HepG2 (cell line): ENCODE data around the gene XRCC1.

ENCODE experiments used
- CHD4 ChIP-seq: fragments of 200-600 bp; sonication (generic); IDR thresholded peaks from 2 replicates; pipeline ENCODE4 v1.7.0; 2017; ENCODE audit warnings: mild to moderate bottlenecking, low read length, borderline replicate concordance
- EHMT2 ChIP-seq: fragments of 200-600 bp; sonication (generic); IDR thresholded peaks from 2 replicates; pipeline ENCODE4 v1.7.0; 2017; ENCODE audit warnings: antibody characterized with exemption, low read depth, low read length, borderline replicate concordance
- EP300 ChIP-seq, 3 experiments: sonication (generic) in 1 of 3; formaldehyde crosslinking in 1 of 3; IDR thresholded peaks; 2 replicates each; pipeline versions ENCODE4 v1.5.1 to v1.6.1; 2011 to 2020; ENCODE audit warnings: low read depth in 2 of 3, low read length in 2 of 3, borderline replicate concordance in 1 of 3, improper control_type of control experiment in 1 of 3, mild to moderate bottlenecking in 1 of 3, missing genetic modification reagents in 1 of 3, moderate library complexity in 1 of 3
- MAF1 ChIP-seq: sonication (generic); formaldehyde crosslinking; IDR thresholded peaks from 2 replicates; pipeline ENCODE4 v1.5.0; 2020; ENCODE audit warnings: missing genetic modification reagents, borderline replicate concordance
- SMARCE1 ChIP-seq: fragments of 450-650 bp; IDR thresholded peaks from 2 replicates; pipeline ENCODE4 v1.6.1; 2017; ENCODE audit warnings: borderline replicate concordance
- SNAPC4 ChIP-seq: sonication (generic); formaldehyde crosslinking; IDR thresholded peaks from 2 replicates; pipeline ENCODE4 v1.4.0; 2020; ENCODE audit warnings: mild to moderate bottlenecking, missing genetic modification reagents
- TAF1 ChIP-seq: sonication (generic); formaldehyde crosslinking; IDR thresholded peaks from 2 replicates; pipeline ENCODE4 v1.4.0; 2020; ENCODE audit warnings: missing genetic modification reagents
- TBX3 ChIP-seq: fragments of 450-650 bp; IDR thresholded peaks from 2 replicates; pipeline ENCODE4 v1.6.1; 2017; ENCODE audit warnings: antibody characterized with exemption, mild to moderate bottlenecking, inconsistent platforms, borderline replicate concordance
- ZBTB10 ChIP-seq: sonication (generic); formaldehyde crosslinking; IDR thresholded peaks from 2 replicates; pipeline ENCODE4 v1.4.0; 2020; ENCODE audit warnings: missing genetic modification reagents, borderline replicate concordance
- ZBTB8A ChIP-seq: sonication (generic); formaldehyde crosslinking; IDR thresholded peaks from 2 replicates; pipeline ENCODE4 v1.4.0; 2020; ENCODE audit warnings: mild to moderate bottlenecking, low read depth, missing genetic modification reagents, borderline replicate concordance
- ZNF510 ChIP-seq: sonication (generic); formaldehyde crosslinking; IDR thresholded peaks from 2 replicates; pipeline ENCODE4 v1.4.0; 2020; ENCODE audit warnings: low read depth, mild to moderate bottlenecking, missing genetic modification reagents
- ZNF883 ChIP-seq: sonication (generic); formaldehyde crosslinking; IDR thresholded peaks from 2 replicates; pipeline ENCODE4 v1.5.1; 2020; ENCODE audit warnings: mild to moderate bottlenecking, missing genetic modification reagents; ENCODE audit errors: not compliant biosample characterization
- TF ChIP-seq, protein P1 (sequence below): IDR thresholded peaks from 2 replicates; pipeline ENCODE4 v1.6.1; 2016; ENCODE audit warnings: low read depth, control low read depth
- TF ChIP-seq, protein P2 (sequence below): sonication (generic); formaldehyde crosslinking; IDR thresholded peaks from 2 replicates; pipeline ENCODE4 v1.5.0; 2020; ENCODE audit warnings: mild to moderate bottlenecking, missing genetic modification reagents, moderate library complexity

DNA sequence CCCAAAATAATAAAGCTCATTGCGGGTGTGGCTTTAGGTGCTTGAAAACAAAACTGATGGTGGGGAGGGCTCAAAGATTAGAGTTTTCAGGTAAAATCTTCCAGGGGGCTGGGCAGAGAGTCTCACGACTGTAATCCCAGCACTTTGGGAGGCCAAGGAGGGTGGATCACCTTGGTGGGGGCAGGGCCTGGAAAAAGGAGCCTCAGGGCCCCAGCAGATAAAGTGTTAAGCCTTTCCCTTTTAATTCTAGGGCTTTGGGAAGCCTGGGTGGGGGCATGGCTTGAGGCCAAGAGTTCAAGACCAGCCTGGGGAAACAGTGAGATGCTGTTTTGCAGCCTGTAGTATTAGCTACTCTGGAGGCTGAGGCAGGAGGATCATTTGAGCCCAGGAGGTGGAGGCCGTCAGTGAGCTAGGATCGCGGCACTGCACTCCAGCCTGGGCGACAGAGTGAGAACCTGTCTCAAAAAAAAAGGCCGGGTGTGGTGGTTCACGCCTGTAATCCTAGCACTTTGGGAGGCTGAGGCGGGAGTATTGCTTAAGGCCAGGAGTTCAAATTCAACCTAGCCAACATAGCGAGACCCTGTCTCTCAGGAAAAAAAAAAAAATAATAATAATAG is 18.9 kb upstream of the XRCC1 start:
- TF ChIP-seq ZNF510 (no peak), EP300 (IDR thresholded peaks at IDR 0.05; ENCODE audit: low read depth in 2 of 2, low read length in 2 of 2) (no peak), EP300 (CRISPR knock-in tag; IDR thresholded peaks at IDR 0.05; ENCODE audit: borderline replicate concordance) (no peak), ZBTB8A (CRISPR knock-in tag) (no peak), ZNF883 (CRISPR knock-in tag) (no peak), CHD4 (no peak), EHMT2 (no peak), SNAPC4 (no peak), TBX3 (no peak), TAF1 (CRISPR knock-in tag) (no peak), ZBTB10 (CRISPR knock-in tag) (no peak), MAF1 (no peak), SMARCE1 (no peak)
- TF ChIP-seq, protein P1, sequence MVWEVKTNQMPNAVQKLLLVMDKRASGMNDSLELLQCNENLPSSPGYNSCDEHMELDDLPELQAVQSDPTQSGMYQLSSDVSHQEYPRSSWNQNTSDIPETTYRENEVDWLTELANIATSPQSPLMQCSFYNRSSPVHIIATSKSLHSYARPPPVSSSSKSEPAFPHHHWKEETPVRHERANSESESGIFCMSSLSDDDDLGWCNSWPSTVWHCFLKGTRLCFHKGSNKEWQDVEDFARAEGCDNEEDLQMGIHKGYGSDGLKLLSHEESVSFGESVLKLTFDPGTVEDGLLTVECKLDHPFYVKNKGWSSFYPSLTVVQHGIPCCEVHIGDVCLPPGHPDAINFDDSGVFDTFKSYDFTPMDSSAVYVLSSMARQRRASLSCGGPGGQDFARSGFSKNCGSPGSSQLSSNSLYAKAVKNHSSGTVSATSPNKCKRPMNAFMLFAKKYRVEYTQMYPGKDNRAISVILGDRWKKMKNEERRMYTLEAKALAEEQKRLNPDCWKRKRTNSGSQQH (CRISPR knock-in tag): no peak
- TF ChIP-seq, protein P2, sequence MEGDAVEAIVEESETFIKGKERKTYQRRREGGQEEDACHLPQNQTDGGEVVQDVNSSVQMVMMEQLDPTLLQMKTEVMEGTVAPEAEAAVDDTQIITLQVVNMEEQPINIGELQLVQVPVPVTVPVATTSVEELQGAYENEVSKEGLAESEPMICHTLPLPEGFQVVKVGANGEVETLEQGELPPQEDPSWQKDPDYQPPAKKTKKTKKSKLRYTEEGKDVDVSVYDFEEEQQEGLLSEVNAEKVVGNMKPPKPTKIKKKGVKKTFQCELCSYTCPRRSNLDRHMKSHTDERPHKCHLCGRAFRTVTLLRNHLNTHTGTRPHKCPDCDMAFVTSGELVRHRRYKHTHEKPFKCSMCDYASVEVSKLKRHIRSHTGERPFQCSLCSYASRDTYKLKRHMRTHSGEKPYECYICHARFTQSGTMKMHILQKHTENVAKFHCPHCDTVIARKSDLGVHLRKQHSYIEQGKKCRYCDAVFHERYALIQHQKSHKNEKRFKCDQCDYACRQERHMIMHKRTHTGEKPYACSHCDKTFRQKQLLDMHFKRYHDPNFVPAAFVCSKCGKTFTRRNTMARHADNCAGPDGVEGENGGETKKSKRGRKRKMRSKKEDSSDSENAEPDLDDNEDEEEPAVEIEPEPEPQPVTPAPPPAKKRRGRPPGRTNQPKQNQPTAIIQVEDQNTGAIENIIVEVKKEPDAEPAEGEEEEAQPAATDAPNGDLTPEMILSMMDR: no peak
